ENCODE measurements around the gene FBLN2. TPM values are rescaled to one million over a fixed set of nuclear protein-coding genes. Genes with fewer than 3 reads are reported as not detected.

The FBLN2 gene
- total and polyA plus RNA-seq, 5 donors from 2014 or later = not detected

- H3K36me3 ChIP-seq (ENCODE audit: control insufficient read depth, insufficient read depth, low read length) = no peaks in the 10 kb centered on the region
- no peak for ATAC-seq (ENCODE audit: low read depth in 2 of 2)
- Mint-ChIP-seq H3K4me3 (no peak overlapping the region), H3K4me1 (no peaks in the 10 kb centered on the region), H3K27ac (peak overlapping the region in 1 of 3 donors; percentile 51), H3K27me3 (peaks cover 26% of the 10 kb centered on the region), H3K9me3 (peaks cover 0 to 2% (median 0%) of the 10 kb centered on the region in 7 donors), H3K36me3 (no peaks in the 10 kb centered on the region)
- no peak for DNase-seq
- no peak overlapping the region for H3K27ac ChIP-seq (ENCODE audit: insufficient read depth, low read length, poor library complexity, severe bottlenecking)
- no peaks in the 10 kb centered on the region for H3K27me3 ChIP-seq (ENCODE audit: control insufficient read depth, insufficient read depth, low read length)
- no peak overlapping the region for H3K4me3 ChIP-seq (ENCODE audit: low read depth, low read length)
- no peaks in the 10 kb centered on the region for H3K9me3 ChIP-seq (ENCODE audit: control insufficient read depth in 2 of 2, low read length in 2 of 2)
- H3K4me1 ChIP-seq (ENCODE audit: control insufficient read depth, insufficient read depth, low read length, poor library complexity, severe bottlenecking) = no peaks in the 10 kb centered on the region
Measured at GRCh38 chr3:13563321-13563720, 14.4 kb downstream of the FBLN2 start.

GRCh38 chr3:13563911-13564310 lies 15.0 kb downstream of the FBLN2 start:
- Mint-ChIP-seq H3K27me3 (peaks cover 26% of the 10 kb centered on the region), H3K9me3 (peaks cover 0 to 1% (median 0%) of the 10 kb centered on the region in 7 donors), H3K36me3 (no peaks in the 10 kb centered on the region), H3K4me1 (no peaks in the 10 kb centered on the region), H3K4me3 (no peak overlapping the region), H3K27ac (no peak overlapping the region)
- Histone ChIP-seq H3K9me3 (ENCODE audit: control insufficient read depth in 2 of 2, low read length in 2 of 2) (no peaks in the 10 kb centered on the region), H3K4me3 (ENCODE audit: low read depth, low read length) (no peak overlapping the region), H3K27me3 (ENCODE audit: control insufficient read depth, insufficient read depth, low read length) (no peaks in the 10 kb centered on the region), H3K27ac (ENCODE audit: insufficient read depth, low read length, poor library complexity, severe bottlenecking) (no peak overlapping the region), H3K4me1 (ENCODE audit: control insufficient read depth, insufficient read depth, low read length, poor library complexity, severe bottlenecking) (no peaks in the 10 kb centered on the region), H3K36me3 (ENCODE audit: control insufficient read depth, insufficient read depth, low read length) (no peaks in the 10 kb centered on the region)
- DNase-seq (no peak), ATAC-seq (ENCODE audit: low read depth in 2 of 2) (no peak)

- no peaks in the 10 kb centered on the region for H3K4me1 ChIP-seq (ENCODE audit: control insufficient read depth, insufficient read depth, low read length, poor library complexity, severe bottlenecking)
- DNase-seq (no peak), ATAC-seq (ENCODE audit: low read depth in 2 of 2) (no peak)
- peaks cover 0 to 1% (median 0%) of the 10 kb centered on the region in 7 donors for H3K9me3 Mint-ChIP-seq
- H3K27me3 Mint-ChIP-seq = peaks cover 26% of the 10 kb centered on the region
- H3K4me3 Mint-ChIP-seq = no peak overlapping the region
- no peak overlapping the region for H3K27ac Mint-ChIP-seq
- H3K36me3 Mint-ChIP-seq = no peaks in the 10 kb centered on the region
- H3K4me3 ChIP-seq (ENCODE audit: low read depth, low read length) = no peak overlapping the region
- H3K9me3 ChIP-seq (ENCODE audit: control insufficient read depth in 2 of 2, low read length in 2 of 2) = no peaks in the 10 kb centered on the region
- no peaks in the 10 kb centered on the region for H3K4me1 Mint-ChIP-seq
- H3K27me3 ChIP-seq (ENCODE audit: control insufficient read depth, insufficient read depth, low read length) = no peaks in the 10 kb centered on the region
- H3K27ac ChIP-seq (ENCODE audit: insufficient read depth, low read length, poor library complexity, severe bottlenecking) = no peak overlapping the region
- no peaks in the 10 kb centered on the region for H3K36me3 ChIP-seq (ENCODE audit: control insufficient read depth, insufficient read depth, low read length)
Measured at GRCh38 chr3:13564751-13565560, 16.0 kb downstream of the FBLN2 start.

- Histone ChIP-seq H3K36me3 (ENCODE audit: control insufficient read depth, insufficient read depth, low read length) (no peaks in the 10 kb centered on the region), H3K27me3 (ENCODE audit: control insufficient read depth, insufficient read depth, low read length) (no peaks in the 10 kb centered on the region), H3K9me3 (ENCODE audit: control insufficient read depth in 2 of 2, low read length in 2 of 2) (no peaks in the 10 kb centered on the region), H3K4me3 (ENCODE audit: low read depth, low read length) (no peak overlapping the region), H3K4me1 (ENCODE audit: control insufficient read depth, insufficient read depth, low read length, poor library complexity, severe bottlenecking) (no peaks in the 10 kb centered on the region), H3K27ac (ENCODE audit: insufficient read depth, low read length, poor library complexity, severe bottlenecking) (no peak overlapping the region)
- Mint-ChIP-seq H3K4me1 (no peaks in the 10 kb centered on the region), H3K36me3 (no peaks in the 10 kb centered on the region), H3K4me3 (no peak overlapping the region), H3K27me3 (peaks cover 22% of the 10 kb centered on the region), H3K9me3 (peaks cover 0 to 1% (median 0%) of the 10 kb centered on the region in 7 donors), H3K27ac (no peak overlapping the region)
- no peak for DNase-seq
- ATAC-seq (ENCODE audit: low read depth in 2 of 2) = no peak
Measured at GRCh38 chr3:13565581-13566452, 16.9 kb downstream of the FBLN2 start.

- no peaks in the 10 kb centered on the region for H3K36me3 Mint-ChIP-seq
- no peak overlapping the region for H3K4me3 ChIP-seq (ENCODE audit: low read depth, low read length)
- H3K9me3 ChIP-seq (ENCODE audit: control insufficient read depth in 2 of 2, low read length in 2 of 2) = no peaks in the 10 kb centered on the region
- H3K4me3 Mint-ChIP-seq = no peak overlapping the region
- H3K27me3 Mint-ChIP-seq = peaks cover 21% of the 10 kb centered on the region
- DNase-seq (no peak), ATAC-seq (ENCODE audit: low read depth in 2 of 2) (no peak)
- no peaks in the 10 kb centered on the region for H3K27me3 ChIP-seq (ENCODE audit: control insufficient read depth, insufficient read depth, low read length)
- no peaks in the 10 kb centered on the region for H3K4me1 ChIP-seq (ENCODE audit: control insufficient read depth, insufficient read depth, low read length, poor library complexity, severe bottlenecking)
- no peaks in the 10 kb centered on the region for H3K36me3 ChIP-seq (ENCODE audit: control insufficient read depth, insufficient read depth, low read length)
- H3K27ac ChIP-seq (ENCODE audit: insufficient read depth, low read length, poor library complexity, severe bottlenecking) = no peak overlapping the region
- H3K4me1 Mint-ChIP-seq = no peaks in the 10 kb centered on the region
- peaks cover 0 to 1% (median 0%) of the 10 kb centered on the region in 7 donors for H3K9me3 Mint-ChIP-seq
- H3K27ac Mint-ChIP-seq = no peak overlapping the region
Measured at GRCh38 chr3:13566453-13566748, 17.5 kb downstream of the FBLN2 start.

- peaks cover 21% of the 10 kb centered on the region for H3K27me3 Mint-ChIP-seq
- H3K4me1 Mint-ChIP-seq = no peaks in the 10 kb centered on the region
- H3K4me1 ChIP-seq (ENCODE audit: control insufficient read depth, insufficient read depth, low read length, poor library complexity, severe bottlenecking) = no peaks in the 10 kb centered on the region
- DNase-seq = no peak
- no peaks in the 10 kb centered on the region for H3K36me3 ChIP-seq (ENCODE audit: control insufficient read depth, insufficient read depth, low read length)
- no peak overlapping the region for H3K4me3 ChIP-seq (ENCODE audit: low read depth, low read length)
- no peaks in the 10 kb centered on the region for H3K36me3 Mint-ChIP-seq
- no peak overlapping the region for H3K27ac Mint-ChIP-seq
- ATAC-seq (ENCODE audit: low read depth in 2 of 2) = no peak
- H3K4me3 Mint-ChIP-seq = no peak overlapping the region
- H3K9me3 ChIP-seq (ENCODE audit: control insufficient read depth in 2 of 2, low read length in 2 of 2) = no peaks in the 10 kb centered on the region
- peaks cover 0 to 1% (median 0%) of the 10 kb centered on the region in 7 donors for H3K9me3 Mint-ChIP-seq
- H3K27me3 ChIP-seq (ENCODE audit: control insufficient read depth, insufficient read depth, low read length) = no peaks in the 10 kb centered on the region
- no peak overlapping the region for H3K27ac ChIP-seq (ENCODE audit: insufficient read depth, low read length, poor library complexity, severe bottlenecking)
Measured at GRCh38 chr3:13566769-13567310, 17.9 kb downstream of the FBLN2 start.

GRCh38 chr3:13567684-13568514 lies 19.0 kb downstream of the FBLN2 start:
- H3K27me3 Mint-ChIP-seq = peaks cover 17% of the 10 kb centered on the region
- H3K4me1 Mint-ChIP-seq = no peaks in the 10 kb centered on the region
- ATAC-seq (ENCODE audit: low read depth in 2 of 2) (no peak), DNase-seq (no peak)
- no peaks in the 10 kb centered on the region for H3K36me3 Mint-ChIP-seq
- peaks cover 0 to 1% (median 0%) of the 10 kb centered on the region in 7 donors for H3K9me3 Mint-ChIP-seq
- Histone ChIP-seq H3K9me3 (ENCODE audit: control insufficient read depth in 2 of 2, low read length in 2 of 2) (no peaks in the 10 kb centered on the region), H3K4me3 (ENCODE audit: low read depth, low read length) (no peak overlapping the region), H3K4me1 (ENCODE audit: control insufficient read depth, insufficient read depth, low read length, poor library complexity, severe bottlenecking) (no peaks in the 10 kb centered on the region), H3K27me3 (ENCODE audit: control insufficient read depth, insufficient read depth, low read length) (no peaks in the 10 kb centered on the region), H3K36me3 (ENCODE audit: control insufficient read depth, insufficient read depth, low read length) (no peaks in the 10 kb centered on the region), H3K27ac (ENCODE audit: insufficient read depth, low read length, poor library complexity, severe bottlenecking) (no peak overlapping the region)
- no peak overlapping the region for H3K27ac Mint-ChIP-seq
- no peak overlapping the region for H3K4me3 Mint-ChIP-seq

All from CD4-positive, CD25-positive, alpha-beta regulatory T cell (primary cell).